Measurements from ENCODE around the gene RBM33. TPM values are rescaled to one million over a fixed set of nuclear protein-coding genes. Genes with fewer than 3 reads are reported as not detected.

RBM33 gene
- total and polyA plus RNA-seq, 2 of the 8 experiments (the other 6 are each of a cell fraction or from before 2014, with no cell fraction given) = 16.5 to 64.6 TPM

DNA sequence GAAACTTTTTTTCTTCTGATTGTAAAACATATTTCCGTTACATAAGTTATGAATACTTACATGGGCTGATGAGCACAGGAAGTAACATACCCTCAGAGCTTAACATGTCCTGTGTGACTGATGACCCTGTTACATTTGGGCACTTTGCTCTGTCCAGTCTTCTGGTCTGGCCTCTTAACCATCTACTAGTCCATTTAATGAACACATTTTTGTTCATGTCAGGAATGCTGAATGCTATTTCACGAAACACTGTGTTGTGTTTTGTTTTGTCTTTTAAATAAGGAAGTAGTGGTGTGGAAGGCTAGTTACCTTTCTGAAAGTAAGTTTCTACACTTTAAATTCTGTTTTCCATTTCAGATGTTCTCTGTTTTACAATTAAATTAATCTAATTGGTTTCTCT is 77.7 kb downstream of the RBM33 start:
- ChIA-PET CTCF (ENCODE audit: partially characterized antibody) (no interaction called here), POLR2A (ENCODE audit: partially characterized antibody) (interaction anchor here (0.7 kb wide), 1 partner anchor 132 kb away, joined by 3 read pairs; no protein-coding TSS in a partner anchor)
- no peak overlapping the region for H2BK20ac ChIP-seq (ENCODE audit: low read length)
- no peak overlapping the region for H2AFZ ChIP-seq (ENCODE audit: low read length)
- no peak overlapping the region for H3K4me2 ChIP-seq (ENCODE audit: insufficient read depth in 1 of 2, low read depth in 2 of 2, low read length in 2 of 2)
- H2AK5ac ChIP-seq (ENCODE audit: low read depth, low read length) = no peak overlapping the region
- no peaks in the 10 kb centered on the region; the same call in 1 of the 2 replicates for H3K79me1 ChIP-seq (ENCODE audit: low read depth, low read length)
- H4K91ac ChIP-seq (replicated peaks; ENCODE audit: insufficient read length, low read length) = no peak overlapping the region
- no peak overlapping the region for H3K9ac ChIP-seq (replicated peaks in 1 of 4; ENCODE audit: extremely low read depth in 1 of 4, low read depth in 3 of 4, low read length in 3 of 4)
- H2BK5ac ChIP-seq (ENCODE audit: low read depth, low read length) = no peak overlapping the region
- H3K36me3 ChIP-seq (ENCODE audit: control insufficient read depth in 2 of 4, insufficient read depth in 4 of 4, low read length in 3 of 4) = peaks cover 0 to 14% (median 2%) of the 10 kb centered on the region in 4 experiments; a peak in 3 of 8 replicates
- no peak overlapping the region for H2BK15ac ChIP-seq (ENCODE audit: low read length)
- H4K5ac ChIP-seq (ENCODE audit: insufficient read length, low read depth, low read length) = no peak overlapping the region
- peaks cover 0 to 4% (median 0%) of the 10 kb centered on the region in 4 experiments; a peak in 1 of 7 replicates for H3K4me1 ChIP-seq (replicated peaks in 1 of 4; ENCODE audit: control insufficient read depth in 3 of 4, insufficient read depth in 4 of 4, low read length in 3 of 4)
- no peak overlapping the region for H3K14ac ChIP-seq (ENCODE audit: insufficient read length)
- no peak overlapping the region for H3K56ac ChIP-seq (replicated peaks; ENCODE audit: insufficient read length, low read depth, low read length)
- H2BK120ac ChIP-seq (replicated peaks; ENCODE audit: low read depth, low read length) = no peak overlapping the region
- FAIRE-seq (peak; percentile 13), DNase-seq (ENCODE audit: low read depth in 1 of 2, low spot score in 2 of 2) (no peak)
- WGBS, 2 experiments (ENCODE audit: extremely low coverage in 1 of 2, insufficient coverage in 1 of 2, insufficient read length in 1 of 2, insufficient replicate concordance in 2 of 2, low coverage in 1 of 2, low lambda C conversion rate in 2 of 2, missing lambda C conversion rate in 1 of 2) = 92% methylated on average over 2 of the region's 2 CpGs; no CpG with 5 or more reads in 1 of the 2 experiments
- H2BK12ac ChIP-seq (ENCODE audit: low read depth, low read length) = no peak overlapping the region
- no peak overlapping the region for H3K23ac ChIP-seq (ENCODE audit: insufficient read length)
- H3K4me3 ChIP-seq (ENCODE audit: extremely low read depth in 1 of 4, insufficient read depth in 2 of 4, low read depth in 3 of 4, low read length in 4 of 4) = no peak overlapping the region
- H3K27ac ChIP-seq (ENCODE audit: low read depth, low read length) = no peak overlapping the region
- peaks cover 0 to 12% of the 10 kb centered on the region in 2 experiments for H4K20me1 ChIP-seq (replicated peaks in 1 of 2; ENCODE audit: control insufficient read depth in 1 of 2, insufficient read depth in 2 of 2, low read length in 2 of 2)
- H4K8ac ChIP-seq (ENCODE audit: extremely low read depth, insufficient read depth, low read length) = no peak overlapping the region
- H3K27me3 ChIP-seq (replicated peaks in 1 of 4; ENCODE audit: control insufficient read depth in 3 of 4, extremely low read depth in 1 of 4, insufficient read depth in 3 of 4, low read length in 3 of 4) = no peaks in the 10 kb centered on the region
- no peak overlapping the region for H3K18ac ChIP-seq (ENCODE audit: extremely low read depth, low read length)
- no peaks in the 10 kb centered on the region for H3K23me2 ChIP-seq (ENCODE audit: low read depth, low read length)
- no peak overlapping the region for H3K4ac ChIP-seq (replicated peaks; ENCODE audit: insufficient read length, low read depth, low read length)
- no peaks in the 10 kb centered on the region for H3K9me3 ChIP-seq (ENCODE audit: insufficient read depth in 2 of 2, low read depth in 1 of 2, low read length in 1 of 2)
- H3K79me2 ChIP-seq (ENCODE audit: control insufficient read depth in 1 of 2, insufficient read depth in 2 of 2, low read length in 2 of 2) = peaks cover 0 to 35% of the 10 kb centered on the region in 2 experiments; a peak in 2 of 4 replicates
- TF ChIP-seq PHF8 (conservative IDR thresholded peaks at IDR 0.05; ENCODE audit: low read depth, low read length) (no peak), GTF2F1 (IDR thresholded peaks at IDR 0.05; ENCODE audit: borderline replicate concordance, low read depth, low read length) (no peak), RXRA (IDR thresholded peaks at IDR 0.05; ENCODE audit: insufficient read depth, low read depth, low read length) (no peak), E2F6 (IDR thresholded peaks at IDR 0.05) (no peak)
